Esophagus squamous epithelium (tissue), 5 donors: Measurements from ENCODE around the gene SERINC3. TPM values are rescaled to one million over a fixed set of nuclear protein-coding genes. Genes with fewer than 3 reads are reported as not detected.

Experiments used
- DNase-seq: peaks from one replicate; lab custom pipeline; 2025; lab: John Stamatoyannopoulos, UW
- H3K27ac ChIP-seq, 4 donors: fragments of 200-600 bp; sonication (generic); one replicate each; pipeline ENCODE4 v1.5.1; 2016 to 2019; ENCODE audit warnings: mild to moderate bottlenecking in 1 of 4
- H3K27me3 ChIP-seq, 4 donors: fragments of 200-600 bp; sonication (generic); 1 replicate in 3 of 4; 2 replicates in 1 of 4; pipeline versions ENCODE4 v1.5.1 to v1.6.0; 2017 to 2021; ENCODE audit warnings: antibody characterized with exemption in 1 of 4
- H3K36me3 ChIP-seq, 3 donors: fragments of 200-600 bp; sonication (generic); one replicate each; pipeline ENCODE4 v1.5.1; 2016 to 2019
- H3K4me1 ChIP-seq, 3 donors: fragments of 200-600 bp; sonication (generic); one replicate each; pipeline ENCODE4 v1.5.1; 2017 to 2019
- H3K4me3 ChIP-seq, 4 donors: fragments of 200-600 bp; sonication (generic); 1 replicate in 3 of 4; 2 replicates in 1 of 4; pipeline ENCODE4 v1.5.1; 2016 to 2019; ENCODE audit warnings: mild to moderate bottlenecking in 2 of 4, moderate library complexity in 1 of 4
- H3K9me3 ChIP-seq, 3 donors: fragments of 200-600 bp; sonication (generic); one replicate each; pipeline ENCODE4 v1.5.1; 2016 to 2019
- CTCF ChIP-seq, 6 experiments: fragments of 450-650 bp in 4 of 6; fragments of 200-600 bp in 2 of 6; sonication (generic) in 2 of 6; IDR thresholded peaks; one replicate each; pipeline ENCODE4 v1.5.1; 2016 to 2019; ENCODE audit warnings: antibody characterized with exemption in 6 of 6, mild to moderate bottlenecking in 4 of 6, moderate library complexity in 4 of 6
- POLR2A ChIP-seq, 4 donors: fragments of 450-650 bp; IDR thresholded peaks; one replicate each; pipeline ENCODE4 v1.6.1; 2017; ENCODE audit warnings: antibody characterized with exemption in 4 of 4, mild to moderate bottlenecking in 4 of 4, moderate library complexity in 3 of 4
- WGBS, 2 donors: methylation state at CpG; one replicate each; pipeline ENCODE4 v1.1.5; 2018; 5-methylcytosine and 5-hydroxymethylcytosine counted together
- intact Hi-C: fragments of 100-400 bp; cut with DNase I; formaldehyde crosslinking; loops from one replicate; pipeline ENCODE4 v1.15.0; 2022
- total RNA-seq, 4 donors: library from RNA; depleted of rRNA; stranded (reverse); fragments of >200 nt; gene quantifications; one replicate each; pipeline ENCODE4 v1.1.0, GENCODE V29; 2016
- donor health status: DM: yes; HTN: yes; CAD: no.

The SERINC3 gene
- total RNA-seq, 4 donors from 2014 or later, result 41.7 to 83.9 (median 59.4) TPM

GRCh38 chr20:44497761-44498160, 24.1 kb downstream of the SERINC3 start:
- TF ChIP-seq CTCF (IDR thresholded peaks at IDR 0.05), result no peak
- no peak for TF ChIP-seq POLR2A (IDR thresholded peaks at IDR 0.05)
- no peak overlapping the region for H3K4me3 ChIP-seq
- H3K27ac ChIP-seq, result peak overlapping the region; percentile 1 to 82 (median 50)
- H3K36me3 ChIP-seq, result peaks cover 10 to 99% (median 41%) of the 10 kb centered on the region in 3 donors
- intact Hi-C loops, result no loop called here
- peaks cover 8 to 39% (median 17%) of the 10 kb centered on the region in 3 donors for H3K4me1 ChIP-seq
- WGBS, 2 donors, result 64 to 69% methylated on average over 3 of the region's 3 CpGs
- no peaks in the 10 kb centered on the region for H3K9me3 ChIP-seq
- DNase-seq, result no peak
- no peaks in the 10 kb centered on the region for H3K27me3 ChIP-seq

- peaks cover 10 to 99% (median 34%) of the 10 kb centered on the region in 3 donors for H3K36me3 ChIP-seq
- DNase-seq, result no peak
- no peak overlapping the region for H3K4me3 ChIP-seq
- H3K27ac ChIP-seq, result peak overlapping the region; percentile 17 to 83 (median 82)
- whole genome bisulfite sequencing, 2 donors, result 20 to 58% methylated on average over 3 of the region's 3 CpGs
- intact Hi-C loops, result no loop called here
- no peak for TF ChIP-seq POLR2A (IDR thresholded peaks at IDR 0.05)
- TF ChIP-seq CTCF (IDR thresholded peaks at IDR 0.05), result no peak
- no peaks in the 10 kb centered on the region for H3K27me3 ChIP-seq
- peaks cover 8 to 45% (median 24%) of the 10 kb centered on the region in 3 donors for H3K4me1 ChIP-seq
- H3K9me3 ChIP-seq, result no peaks in the 10 kb centered on the region
Observed at GRCh38 chr20:44496976-44497375, 24.9 kb downstream of the SERINC3 start.

- WGBS, 2 donors, result 20 to 45% methylated on average over 3 of the region's 3 CpGs
- intact Hi-C loops, result no loop called here
Observed at GRCh38 chr20:44495802-44496481, 25.9 kb downstream of the SERINC3 start.

GRCh38 chr20:44495257-44495656, 26.6 kb downstream of the SERINC3 start:
- 90 to 100% methylated on average over 1 of the region's 1 CpG for WGBS, 2 donors
- peaks cover 3 to 99% (median 19%) of the 10 kb centered on the region in 3 donors for H3K36me3 ChIP-seq
- TF ChIP-seq POLR2A (IDR thresholded peaks at IDR 0.05), result no peak
- TF ChIP-seq CTCF (IDR thresholded peaks at IDR 0.05), result no peak
- H3K27me3 ChIP-seq, result no peaks in the 10 kb centered on the region
- intact Hi-C loops, result no loop called here
- no peak overlapping the region for H3K4me3 ChIP-seq
- peaks cover 8 to 60% (median 29%) of the 10 kb centered on the region in 3 donors for H3K4me1 ChIP-seq
- DNase-seq, result no peak
- H3K9me3 ChIP-seq, result no peaks in the 10 kb centered on the region
- H3K27ac ChIP-seq, result peak overlapping the region; percentile 39 to 83 (median 82)

More at GRCh38 chr20:44495802-44496481, 25.9 kb downstream of the SERINC3 start:
- peaks cover 8 to 56% (median 29%) of the 10 kb centered on the region in 3 donors for H3K4me1 ChIP-seq
- DNase-seq, result no peak
- peaks cover 10 to 99% (median 26%) of the 10 kb centered on the region in 3 donors for H3K36me3 ChIP-seq
- H3K27ac ChIP-seq, result peak overlapping the region; percentile 39 to 83 (median 82)
- no peak for TF ChIP-seq POLR2A (IDR thresholded peaks at IDR 0.05)
- TF ChIP-seq CTCF (IDR thresholded peaks at IDR 0.05), result no peak
- no peaks in the 10 kb centered on the region for H3K9me3 ChIP-seq
- H3K4me3 ChIP-seq, result no peak overlapping the region
- no peaks in the 10 kb centered on the region for H3K27me3 ChIP-seq

GRCh38 chr20:44494681-44495080, 27.2 kb downstream of the SERINC3 start:
- H3K27ac ChIP-seq, result peak overlapping the region; percentile 39 to 83 (median 82)
- peaks cover 0 to 99% (median 22%) of the 10 kb centered on the region in 3 donors for H3K36me3 ChIP-seq
- no peaks in the 10 kb centered on the region for H3K27me3 ChIP-seq
- no peaks in the 10 kb centered on the region for H3K9me3 ChIP-seq
- TF ChIP-seq POLR2A (IDR thresholded peaks at IDR 0.05) (no peak), CTCF (IDR thresholded peaks at IDR 0.05) (no peak)
- WGBS, 2 donors, result 94 to 98% methylated on average over 3 of the region's 3 CpGs
- no peak overlapping the region for H3K4me3 ChIP-seq
- H3K4me1 ChIP-seq, result peaks cover 8 to 60% (median 29%) of the 10 kb centered on the region in 3 donors
- no peak for DNase-seq
- intact Hi-C loops, result no loop called here
